ENCODE data around the gene MYPOP. TPM values are rescaled to one million over a fixed set of nuclear protein-coding genes. Genes with fewer than 3 reads are reported as not detected.

The MYPOP gene
- total RNA-seq: 10.3 TPM
- long read RNA-seq, partial matches to known transcripts: 4 of 4 reads
- long read RNA-seq, other reads (novel, unspliced or antisense): 0 of 4 reads

GRCh38 chr19:45901912-45902650 lies at the start of gene MYPOP:
Gene MYPOP, minus strand, starts transcription at chr19:45902613. Its CDS starts 840 bp downstream, at chr19:45901773.
- DNase-seq (ENCODE audit: low spot score): no peak
- intact Hi-C loops (cut with DNase I): no loop called here

- no peak for DNase-seq (ENCODE audit: low spot score)
- intact Hi-C loops (cut with DNase I): no loop called here
Measured at GRCh38 chr19:45947926-45948325, 45.5 kb upstream of the MYPOP start.

- intact Hi-C loops (cut with DNase I): no loop called here
- DNase-seq (ENCODE audit: low spot score): no peak
Measured at GRCh38 chr19:45940515-45940805, 38.0 kb upstream of the MYPOP start.

- intact Hi-C loops (cut with DNase I): no loop called here
- no peak for DNase-seq (ENCODE audit: low spot score)
Measured at GRCh38 chr19:45939792-45940514, 37.5 kb upstream of the MYPOP start.

- DNase-seq (ENCODE audit: low spot score): no peak
- intact Hi-C loops (cut with DNase I): no loop called here
Measured at GRCh38 chr19:45938733-45939319, 36.4 kb upstream of the MYPOP start.

GRCh38 chr19:45935267-45935666 lies 32.9 kb upstream of the MYPOP start:
- DNase-seq (ENCODE audit: low spot score): no peak
- intact Hi-C loops (cut with DNase I): no loop called here

GRCh38 chr19:45934551-45935230 lies 32.3 kb upstream of the MYPOP start:
- intact Hi-C loops (cut with DNase I): no loop called here
- no peak for DNase-seq (ENCODE audit: low spot score)

GRCh38 chr19:45933759-45934158 lies 31.3 kb upstream of the MYPOP start:
- DNase-seq (ENCODE audit: low spot score): no peak
- intact Hi-C loops (cut with DNase I): no loop called here

- DNase-seq (ENCODE audit: low spot score): no peak
- intact Hi-C loops (cut with DNase I): no loop called here
Measured at GRCh38 chr19:45931055-45931454, 28.6 kb upstream of the MYPOP start.

- DNase-seq (ENCODE audit: low spot score): no peak
- intact Hi-C loops (cut with DNase I): loop anchor here (5.0 kb wide), 1 partner anchor 88 kb away; no protein-coding TSS in a partner anchor
Measured at GRCh38 chr19:45929247-45929646, 26.8 kb upstream of the MYPOP start.

- DNase-seq (ENCODE audit: low spot score): peak; percentile 94
Measured at GRCh38 chr19:45927565-45928261, 25.3 kb upstream of the MYPOP start.

GRCh38 chr19:45924891-45925447 lies 22.6 kb upstream of the MYPOP start:
- DNase-seq (ENCODE audit: low spot score): no peak
- intact Hi-C loops (cut with DNase I): loop anchor here (5.0 kb wide), 1 partner anchor 92 kb away; no protein-coding TSS in a partner anchor

More at GRCh38 chr19:45927565-45928261, 25.3 kb upstream of the MYPOP start:
- intact Hi-C loops (cut with DNase I): loop anchor here (5.0 kb wide), 1 partner anchor 90 kb away; no protein-coding TSS in a partner anchor

GRCh38 chr19:45922281-45922680 lies 19.9 kb upstream of the MYPOP start:
- intact Hi-C loops (cut with DNase I): no loop called here
- DNase-seq (ENCODE audit: low spot score): no peak

GRCh38 chr19:45920458-45920857 lies 18.0 kb upstream of the MYPOP start:
- intact Hi-C loops (cut with DNase I): no loop called here
- DNase-seq (ENCODE audit: low spot score): no peak

GRCh38 chr19:45919678-45920077 lies 17.3 kb upstream of the MYPOP start:
- no peak for DNase-seq (ENCODE audit: low spot score)
- intact Hi-C loops (cut with DNase I): no loop called here

- intact Hi-C loops (cut with DNase I): no loop called here
- no peak for DNase-seq (ENCODE audit: low spot score)
Measured at GRCh38 chr19:45918721-45919120, 16.3 kb upstream of the MYPOP start.

- DNase-seq (ENCODE audit: low spot score): no peak
- intact Hi-C loops (cut with DNase I): no loop called here
Measured at GRCh38 chr19:45917421-45918091, 15.1 kb upstream of the MYPOP start.

All from cardiac septum (tissue), 1 donor.